Globus pallidus (tissue), 1 donor: ENCODE measurements around the gene SPDYE3.
A peak's percentile ranks its signal among the peaks of the same experiment; 100 is the strongest.
"Not testable (repeated sequence)": the region's sequence is repeated elsewhere in the genome, so short reads cannot be mapped to it uniquely, and the experiment has no call there.

Experiments
- DNase-seq: peaks from one replicate; pipeline ENCODE4 v3.0.0-alpha.2; 2015; ENCODE audit warnings: low spot score

The SPDYE3 gene

DNA sequence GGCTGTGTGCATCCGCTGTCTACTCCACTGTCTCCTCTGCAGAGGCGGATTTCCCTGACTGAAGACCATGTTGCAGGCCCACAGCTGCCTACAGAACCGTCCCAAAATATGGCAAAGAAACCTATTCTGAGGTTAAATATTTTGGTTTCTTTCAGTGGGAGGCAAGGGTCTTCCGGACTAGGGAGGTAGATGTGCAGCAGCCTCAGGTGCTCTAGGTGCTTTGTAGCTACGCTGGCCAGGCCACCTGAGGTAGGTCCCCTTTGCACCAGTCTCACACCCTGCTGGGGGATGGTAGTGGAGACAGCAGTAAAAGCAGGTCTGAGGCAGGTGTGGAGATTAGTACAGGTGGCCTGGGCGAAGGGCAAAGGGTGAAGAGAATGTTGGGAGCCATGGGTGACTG lies 42.3 kb downstream of the SPDYE3 start:
- DNase-seq, result no peak

DNA sequence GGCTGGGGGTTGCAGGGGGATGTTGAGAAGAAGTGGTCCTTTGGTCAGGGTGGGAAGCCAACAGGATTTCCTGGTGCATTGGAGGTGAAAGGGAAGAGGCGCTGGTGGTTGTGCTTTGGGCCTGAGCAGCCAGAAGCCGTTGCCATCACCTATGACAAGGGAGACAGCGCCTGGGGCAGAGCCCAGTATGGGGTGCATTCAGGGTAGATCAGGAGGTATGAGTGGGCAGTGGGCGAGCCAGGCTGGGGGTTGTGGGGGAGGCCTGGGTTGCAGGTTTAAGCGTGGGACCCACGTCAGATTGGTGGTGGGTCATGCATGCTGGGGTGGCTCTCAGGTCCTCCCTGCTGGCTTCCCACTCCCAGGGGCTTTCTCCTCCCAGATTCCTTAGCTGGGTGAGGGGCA lies 44.2 kb downstream of the SPDYE3 start:
- no peak for DNase-seq

DNA sequence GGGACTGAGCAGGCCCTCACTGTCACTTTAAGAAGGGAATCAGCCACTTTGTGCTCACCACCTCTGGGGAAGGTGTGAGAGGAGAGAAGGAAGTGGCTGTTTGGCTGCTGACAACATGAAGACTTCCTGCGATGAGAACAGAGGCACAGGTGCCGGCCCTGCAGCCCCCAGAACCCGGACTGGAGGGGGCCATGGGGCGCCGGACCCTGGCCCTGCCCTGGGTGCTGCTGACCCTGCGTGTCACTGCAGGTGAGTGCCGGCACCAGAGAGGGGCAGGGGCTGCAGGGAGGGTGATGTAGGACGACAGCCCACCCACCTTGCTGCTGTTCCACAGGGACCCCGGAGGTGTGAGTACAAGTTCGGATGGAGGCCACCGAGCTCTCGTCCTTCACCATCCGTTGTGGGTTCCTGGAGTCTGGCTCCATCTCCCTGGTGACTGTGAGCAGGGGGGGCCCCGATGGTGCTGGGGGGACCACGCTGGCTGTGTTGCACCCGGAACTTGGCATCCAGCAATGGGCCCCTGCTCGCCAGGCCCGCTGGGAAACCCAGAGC lies 44.8 kb downstream of the SPDYE3 start:
- not testable (repeated sequence) for DNase-seq

DNA sequence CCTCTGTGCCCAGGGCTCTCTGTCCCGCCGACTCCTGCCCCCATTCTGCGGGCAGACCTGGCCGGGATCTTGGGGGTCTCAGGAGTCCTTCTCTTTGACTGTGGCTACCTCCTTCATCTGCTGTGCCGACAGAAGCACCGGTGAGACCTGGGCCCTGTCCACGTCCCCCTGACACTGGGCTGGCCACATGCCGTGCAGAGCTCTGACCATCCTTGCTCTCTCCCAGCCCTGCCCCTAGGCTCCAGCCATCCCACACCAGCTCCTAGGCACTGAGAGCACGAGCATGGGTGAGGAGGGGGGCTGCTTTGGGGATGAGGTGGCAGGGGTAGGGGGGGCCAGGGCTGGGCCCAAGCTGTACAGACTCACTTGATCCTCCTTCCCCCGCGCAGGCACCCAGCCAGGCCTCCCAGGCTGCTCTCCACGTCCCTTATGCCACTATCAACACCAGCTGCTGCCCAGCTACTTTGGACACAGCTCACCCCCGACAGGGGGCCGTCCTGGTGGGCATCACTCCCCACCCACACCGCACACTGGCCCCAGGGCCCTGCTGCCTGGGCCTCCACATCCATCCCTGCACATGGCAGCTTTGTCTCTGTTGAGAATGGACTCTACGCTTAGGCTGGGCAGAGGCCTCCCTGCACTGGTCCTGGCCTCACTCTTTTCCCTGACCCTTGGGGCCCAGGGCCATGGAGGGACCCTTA lies 45.6 kb downstream of the SPDYE3 start:
- DNase-seq, result no peak

DNA sequence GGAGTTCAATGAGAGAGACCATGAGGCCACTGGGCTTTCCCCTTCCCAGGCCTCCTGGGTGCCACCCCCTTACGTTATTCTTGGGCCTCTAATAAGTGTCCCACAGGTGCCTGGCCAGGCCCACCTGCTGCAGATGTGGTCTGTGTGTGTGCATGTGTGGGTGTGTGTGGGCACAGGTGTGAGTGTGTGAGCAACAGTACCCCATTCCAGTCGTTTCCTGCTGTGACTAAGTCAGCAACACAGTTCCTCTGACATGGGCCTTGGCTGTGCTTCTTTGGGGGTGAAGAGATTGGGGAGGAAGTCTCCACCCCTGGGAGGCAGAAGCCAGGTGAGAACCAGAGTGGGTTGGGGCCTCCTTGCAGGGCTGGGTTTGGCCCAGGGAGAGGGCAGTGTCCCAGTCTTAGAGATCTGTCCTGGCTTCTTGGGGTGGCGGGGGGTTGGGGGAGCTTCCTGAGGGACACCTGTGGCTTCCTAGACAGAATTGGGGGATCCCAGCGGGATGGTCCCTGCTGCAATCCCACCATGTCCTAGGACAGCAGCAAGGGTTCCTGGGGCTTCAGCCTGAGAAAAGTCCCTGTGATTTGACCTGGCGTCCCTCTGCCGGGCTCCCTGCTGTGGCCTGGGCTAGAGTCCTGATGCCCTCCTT lies 46.3 kb downstream of the SPDYE3 start:
- no peak for DNase-seq

DNA sequence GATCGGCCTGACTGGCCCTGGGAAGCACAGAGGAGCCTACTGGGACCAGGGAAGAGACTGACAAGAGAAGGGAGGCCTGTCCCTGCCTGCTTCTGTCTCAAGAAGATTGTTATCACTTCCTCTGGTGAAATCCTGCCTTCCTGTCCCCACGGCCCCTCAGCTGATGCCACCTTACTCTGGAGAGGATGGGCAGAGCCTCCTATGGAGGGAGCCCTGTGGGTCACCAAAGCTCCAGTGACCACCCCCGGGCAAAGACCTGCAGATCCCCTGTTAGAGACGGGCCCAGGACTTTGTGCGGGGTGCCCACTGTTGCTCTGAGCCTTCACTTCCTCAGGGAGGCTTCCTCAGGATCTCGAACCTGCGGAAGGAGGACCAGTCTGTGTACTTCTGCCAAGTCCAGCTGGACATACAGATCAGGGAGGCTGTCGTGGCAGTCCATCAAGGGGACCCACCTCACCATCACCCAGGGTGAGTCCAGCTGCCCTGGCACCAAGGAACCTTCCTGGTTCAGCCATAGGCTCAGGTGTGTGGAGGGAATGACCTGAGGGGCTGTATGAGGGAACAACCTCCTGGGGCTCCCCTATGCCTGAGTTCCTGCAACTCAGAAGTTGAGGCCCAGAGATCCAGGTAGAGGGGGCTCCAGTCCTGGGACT lies 49.0 kb downstream of the SPDYE3 start:
- DNase-seq, result no peak

DNA sequence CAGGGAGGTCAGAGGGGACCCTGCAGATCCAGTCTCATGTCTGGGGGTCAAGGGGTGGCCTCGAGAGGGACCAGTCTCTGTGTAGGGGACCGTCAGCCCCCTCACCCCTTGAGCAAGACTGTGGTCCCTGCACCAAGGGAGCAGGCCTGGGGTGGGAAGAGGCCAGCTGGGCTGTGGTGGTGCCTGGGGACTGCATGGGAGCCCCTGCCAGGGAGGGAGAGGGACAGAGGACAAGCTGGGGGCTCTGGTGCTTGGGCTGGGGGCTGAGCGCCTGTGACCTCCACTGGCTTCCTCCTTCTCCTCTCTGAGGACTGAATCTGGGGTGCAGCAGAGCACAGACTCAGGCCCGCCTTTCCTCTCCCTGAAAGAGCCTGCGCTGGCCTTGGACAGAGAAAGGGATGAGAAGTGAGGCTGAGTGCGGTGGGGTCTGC lies 49.6 kb downstream of the SPDYE3 start:
- DNase-seq, result no peak

DNA sequence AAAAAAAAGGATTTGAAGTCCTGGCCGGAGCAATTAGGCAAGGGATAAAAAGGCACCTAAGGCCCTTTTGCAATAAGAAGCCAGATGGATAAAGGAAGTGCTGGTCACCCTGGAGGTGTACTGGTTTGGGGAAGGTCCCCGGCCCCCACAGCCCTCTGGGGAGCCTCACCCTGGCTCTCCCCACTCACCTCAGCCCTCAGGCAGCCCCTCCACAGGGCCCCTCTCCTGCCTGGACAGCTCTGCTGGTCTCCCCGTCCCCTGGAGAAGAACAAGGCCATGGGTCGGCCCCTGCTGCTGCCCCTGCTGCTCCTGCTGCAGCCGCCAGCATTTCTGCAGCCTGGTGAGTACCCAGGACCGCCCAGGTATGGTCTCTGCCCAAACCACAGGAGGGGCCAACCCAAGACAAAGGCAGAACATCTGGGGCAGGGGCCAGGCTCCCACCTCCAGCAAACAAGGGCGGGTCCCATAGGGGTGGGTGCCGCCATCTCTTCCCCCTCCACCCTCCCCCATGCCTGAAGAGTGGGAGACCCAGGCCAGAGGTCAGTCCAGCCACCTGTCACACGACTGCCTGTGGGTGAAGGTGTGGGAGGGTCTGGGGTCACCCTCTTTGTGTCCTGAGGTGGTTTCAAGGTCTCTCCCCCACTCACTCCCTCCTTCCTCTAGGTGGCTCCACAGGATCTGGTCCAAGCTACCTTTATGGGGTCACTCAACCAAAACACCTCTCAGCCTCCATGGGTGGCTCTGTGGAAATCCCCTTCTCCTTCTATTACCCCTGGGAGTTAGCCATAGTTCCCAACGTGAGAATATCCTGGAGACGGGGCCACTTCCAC lies 50.7 kb downstream of the SPDYE3 start, which contains the start of gene PILRB:
Gene PILRB (plus strand): TSS at position 91 of the 830 bp plus-strand sequence. CDS start 186 bp downstream, at position 277.
- DNase-seq, result no peak

DNA sequence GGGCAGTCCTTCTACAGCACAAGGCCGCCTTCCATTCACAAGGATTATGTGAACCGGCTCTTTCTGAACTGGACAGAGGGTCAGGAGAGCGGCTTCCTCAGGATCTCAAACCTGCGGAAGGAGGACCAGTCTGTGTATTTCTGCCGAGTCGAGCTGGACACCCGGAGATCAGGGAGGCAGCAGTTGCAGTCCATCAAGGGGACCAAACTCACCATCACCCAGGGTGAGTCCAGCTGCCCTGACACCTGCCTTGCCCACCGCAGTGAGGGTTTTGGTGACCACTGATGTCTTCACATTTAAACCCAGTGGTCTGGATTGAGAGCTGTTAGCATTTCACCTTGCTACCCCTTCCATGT lies 51.3 kb downstream of the SPDYE3 start:
- no peak for DNase-seq

DNA sequence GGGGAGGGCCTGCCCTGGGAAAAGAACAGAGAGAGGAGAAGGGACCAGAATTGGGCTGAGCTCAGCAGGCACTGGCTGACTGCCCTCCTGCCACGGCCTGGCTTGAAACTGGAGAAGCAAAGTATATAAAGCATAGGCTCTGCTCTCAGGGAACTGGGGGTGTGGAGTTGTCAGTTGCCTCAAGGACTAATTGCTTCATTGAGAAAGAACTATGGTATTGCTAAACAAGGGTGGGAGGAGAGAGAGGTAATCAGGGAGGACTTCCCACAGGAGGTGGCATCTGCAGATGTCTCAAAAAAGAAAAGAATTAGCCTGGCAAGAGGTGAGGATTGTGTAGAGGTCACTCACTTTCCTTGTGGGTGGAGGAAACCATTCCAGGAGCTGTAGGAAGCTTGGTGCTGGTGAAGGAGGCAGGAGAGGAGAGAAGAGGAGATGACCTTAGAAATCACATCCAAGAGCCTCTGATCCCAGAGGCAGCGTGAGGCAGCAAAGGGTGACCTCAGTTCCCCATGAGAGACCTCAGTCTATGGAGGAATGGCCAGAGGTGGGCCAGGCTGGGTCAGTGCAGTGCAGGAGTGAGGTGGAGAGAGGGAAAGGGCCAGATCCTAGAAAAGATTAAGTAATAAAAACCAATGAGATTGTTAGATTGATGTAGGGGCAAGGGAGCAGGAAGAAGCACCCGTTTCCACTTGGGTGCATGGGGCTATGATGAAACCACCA lies 52.8 kb downstream of the SPDYE3 start:
- DNase-seq, result no peak

DNA sequence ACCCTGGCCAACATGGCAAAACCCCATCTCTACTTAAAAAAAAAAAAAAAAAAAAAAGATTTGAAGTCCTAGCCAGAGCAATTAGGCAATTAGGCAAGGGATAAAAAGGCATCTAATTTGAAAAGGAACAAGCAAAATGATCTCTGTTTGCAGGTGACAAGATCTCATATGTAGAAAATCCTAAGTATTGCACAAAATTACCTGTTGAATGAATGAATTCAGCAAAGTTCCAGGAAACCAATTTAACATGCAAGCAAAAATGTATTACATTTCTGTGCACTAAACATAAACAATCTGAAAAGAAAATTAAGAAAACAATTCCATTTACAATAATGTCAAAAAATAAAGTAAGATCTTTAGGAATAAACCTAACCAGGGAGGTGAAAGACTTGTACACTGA lies 55.6 kb downstream of the SPDYE3 start:
- DNase-seq, result no peak

DNA sequence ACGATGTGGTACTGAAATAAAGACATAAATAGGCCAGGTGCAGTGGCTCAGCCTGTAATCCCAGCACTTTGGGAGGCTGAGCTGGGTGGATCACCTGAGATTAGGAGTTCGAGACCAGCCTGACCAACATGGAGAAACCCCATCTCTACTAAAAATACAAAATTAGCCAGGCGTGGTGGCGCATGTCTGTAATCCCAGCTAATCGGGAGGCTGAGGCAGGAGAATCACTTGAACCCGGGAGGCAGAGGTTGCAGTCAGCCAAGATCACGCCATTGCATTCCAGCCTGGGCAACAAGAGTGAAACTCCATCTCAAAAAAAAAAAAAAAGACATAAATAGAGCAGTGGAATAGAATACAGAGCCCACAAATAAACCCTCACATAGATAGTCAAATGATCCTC lies 56.3 kb downstream of the SPDYE3 start:
- not testable (repeated sequence) for DNase-seq

DNA sequence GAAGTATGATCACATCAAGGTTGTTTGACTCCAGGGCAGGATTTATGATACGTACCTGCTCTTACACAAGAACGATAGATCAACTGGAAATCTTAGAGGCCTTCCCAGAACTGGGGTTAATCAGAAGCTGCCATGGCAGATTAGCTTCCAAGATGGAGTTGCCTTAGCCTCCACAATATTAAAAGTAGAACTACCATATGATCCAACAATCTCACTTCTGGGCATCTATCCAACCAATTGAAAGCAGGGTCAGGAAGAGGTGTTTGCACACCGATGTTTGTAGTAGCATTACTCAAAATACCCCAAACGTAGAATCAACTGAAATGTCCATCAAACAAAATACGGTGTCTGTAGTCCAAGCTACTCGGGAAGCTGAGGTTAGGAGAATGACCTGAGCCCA lies 57.0 kb downstream of the SPDYE3 start:
- DNase-seq, result no peak

DNA sequence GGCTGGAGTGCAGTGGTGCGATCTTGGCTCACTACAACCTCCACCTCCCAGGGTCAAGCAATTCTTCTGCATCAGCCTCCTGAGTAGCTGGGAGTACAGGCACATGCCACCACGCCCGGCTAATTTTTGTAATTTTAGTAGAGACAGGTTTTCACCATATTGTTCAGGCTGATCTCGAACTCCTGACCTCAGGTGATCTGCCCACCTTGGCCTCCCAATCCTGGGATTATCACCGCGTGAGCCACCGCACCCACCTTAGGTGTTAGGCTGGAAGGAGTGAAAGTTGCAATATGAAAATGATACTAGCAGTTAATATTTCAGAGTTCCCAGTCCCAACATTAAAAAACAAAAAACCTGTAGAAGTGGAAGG lies 58.5 kb downstream of the SPDYE3 start:
- DNase-seq, result not testable (repeated sequence)

DNA sequence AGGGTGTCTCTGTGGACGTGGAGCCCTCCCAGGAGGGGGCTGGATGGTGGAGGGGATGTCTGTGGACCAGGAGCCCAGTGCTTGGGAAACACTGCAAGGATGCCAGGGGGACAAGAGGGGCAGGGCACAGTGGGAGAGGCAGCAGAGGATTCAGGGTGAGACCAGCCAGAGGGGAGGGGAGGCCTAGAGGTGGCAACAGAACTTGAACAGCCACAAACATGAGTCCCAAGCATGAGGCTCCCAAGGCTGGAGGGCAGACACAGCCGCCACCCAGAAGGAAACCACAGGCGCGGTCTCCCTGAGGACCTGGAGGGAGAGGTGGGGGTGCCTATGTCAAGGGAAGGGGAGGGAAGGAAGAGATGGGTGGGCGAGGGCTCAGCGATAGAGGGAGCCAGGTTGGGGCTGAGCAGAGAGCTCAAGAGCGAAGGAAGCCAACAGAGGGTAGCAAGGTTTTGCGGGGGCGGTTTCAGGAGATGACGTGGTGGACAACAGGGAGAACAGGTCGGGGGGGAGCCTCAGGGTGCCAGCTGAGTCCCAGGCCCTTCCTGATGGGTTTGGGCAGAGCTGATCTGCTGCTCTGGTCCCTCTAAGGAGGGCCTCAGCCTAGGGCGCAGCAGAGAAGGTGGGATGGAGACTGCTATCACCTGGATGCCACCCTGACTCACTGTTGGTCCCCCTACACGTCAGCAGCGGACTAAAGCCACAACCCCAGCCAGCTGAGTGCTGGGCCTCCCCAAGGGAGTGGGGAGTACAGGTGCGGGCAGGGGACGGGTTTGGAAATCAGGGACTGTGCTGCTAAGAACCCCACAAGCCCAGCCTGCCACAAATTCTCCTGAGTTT lies 59.1 kb downstream of the SPDYE3 start:
- DNase-seq, result no peak

DNA sequence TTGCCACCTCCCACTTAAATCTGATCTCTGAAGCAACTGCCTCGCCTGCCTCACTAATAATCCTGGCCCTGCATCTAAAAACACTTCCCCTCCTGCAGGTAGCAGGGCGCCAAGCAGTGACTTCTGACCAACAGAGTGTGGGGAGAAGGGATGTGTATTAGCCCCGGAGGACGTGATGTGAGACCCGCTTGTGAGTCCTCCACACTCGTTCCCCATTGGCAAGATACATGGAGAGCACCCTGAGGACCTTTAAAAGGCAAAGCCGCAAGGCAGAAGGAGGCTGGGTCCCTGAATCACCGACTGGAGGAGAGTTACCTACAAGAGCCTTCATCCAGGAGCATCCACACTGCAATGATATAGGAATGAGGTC lies 59.7 kb downstream of the SPDYE3 start:
- DNase-seq, result no peak

DNA sequence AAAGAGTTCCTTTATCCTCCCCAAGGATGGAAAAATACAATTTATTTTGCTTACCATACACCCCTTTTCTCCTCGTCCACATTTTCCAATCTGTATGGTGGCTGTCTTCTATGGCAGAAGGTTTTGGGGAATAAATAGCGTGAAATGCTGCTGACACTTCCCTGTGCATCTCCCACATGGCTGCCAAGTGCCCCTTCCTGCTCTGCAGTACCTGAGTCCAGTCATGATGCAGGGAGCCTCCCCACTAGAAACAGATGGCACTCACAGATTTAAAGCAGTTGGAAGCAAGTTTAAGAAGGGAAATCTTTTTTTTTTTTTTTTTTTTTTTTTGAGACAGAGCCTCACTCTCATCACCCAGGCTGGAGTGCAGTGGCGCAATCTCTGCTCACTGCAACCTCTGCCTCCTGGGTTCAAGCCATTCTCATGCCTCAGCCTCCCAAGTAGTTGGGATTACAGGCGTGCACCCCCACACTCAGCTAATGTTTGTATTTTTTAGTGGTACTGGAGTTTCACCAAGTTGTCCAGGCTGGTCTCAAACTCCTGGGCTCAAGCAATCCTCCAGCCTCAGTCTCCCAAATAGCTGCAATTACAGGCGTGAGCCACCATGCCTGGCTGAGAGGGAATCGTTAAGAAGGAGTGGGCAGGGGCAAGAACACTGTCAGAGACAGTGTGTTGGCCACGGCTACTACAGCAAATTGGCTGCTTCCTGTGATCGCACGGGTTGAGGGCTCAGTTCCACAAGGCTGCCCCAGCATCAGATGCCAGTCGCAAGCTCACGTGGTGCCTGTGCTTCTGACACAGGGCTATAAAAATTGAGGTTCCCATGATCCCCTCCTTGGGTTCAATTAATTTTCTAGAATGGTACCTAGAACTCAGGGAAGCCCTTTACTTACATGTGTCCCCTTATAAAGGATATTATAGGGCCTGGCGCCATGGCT lies 60.4 kb downstream of the SPDYE3 start:
- DNase-seq, result no peak

DNA sequence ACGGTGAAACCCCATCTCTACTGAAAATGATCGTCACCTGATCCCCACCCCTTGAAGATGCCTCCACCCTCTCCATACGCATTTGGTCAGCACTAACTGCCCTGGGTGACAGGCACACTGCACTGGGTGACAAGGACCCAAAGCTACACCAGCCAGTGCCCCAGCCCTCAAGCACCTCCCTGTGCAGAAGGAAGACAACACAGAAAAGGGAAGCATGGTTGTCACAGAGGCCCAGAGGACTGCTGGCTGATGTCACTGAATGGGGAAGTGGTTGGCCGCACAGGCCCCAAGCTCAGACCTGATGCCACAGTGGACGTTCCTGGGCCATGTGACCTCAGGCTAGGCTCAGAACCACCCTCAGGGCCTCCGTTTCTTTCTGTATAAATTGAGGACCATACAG lies 61.6 kb downstream of the SPDYE3 start:
- DNase-seq, result peak; percentile 67

DNA sequence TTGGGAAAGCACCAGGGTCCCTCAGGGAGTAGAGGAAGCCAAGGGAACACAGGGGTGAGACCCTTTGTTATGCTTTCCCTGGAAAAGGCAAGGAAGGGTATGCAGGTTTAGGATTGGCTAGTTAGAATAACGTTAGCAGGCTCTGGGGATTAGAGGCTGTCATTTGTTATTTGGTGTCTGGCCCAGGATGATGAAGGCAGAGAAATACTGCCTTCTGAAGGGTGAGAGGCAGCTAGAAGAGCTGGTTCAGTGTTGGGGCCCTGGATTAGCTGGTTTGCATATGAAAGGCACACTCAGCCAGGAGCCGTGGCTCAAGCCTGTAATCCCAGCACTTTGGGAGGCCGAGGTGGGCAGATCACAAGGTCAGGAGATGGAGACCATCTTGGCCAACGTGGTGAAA lies 62.8 kb downstream of the SPDYE3 start:
- DNase-seq, result no peak

DNA sequence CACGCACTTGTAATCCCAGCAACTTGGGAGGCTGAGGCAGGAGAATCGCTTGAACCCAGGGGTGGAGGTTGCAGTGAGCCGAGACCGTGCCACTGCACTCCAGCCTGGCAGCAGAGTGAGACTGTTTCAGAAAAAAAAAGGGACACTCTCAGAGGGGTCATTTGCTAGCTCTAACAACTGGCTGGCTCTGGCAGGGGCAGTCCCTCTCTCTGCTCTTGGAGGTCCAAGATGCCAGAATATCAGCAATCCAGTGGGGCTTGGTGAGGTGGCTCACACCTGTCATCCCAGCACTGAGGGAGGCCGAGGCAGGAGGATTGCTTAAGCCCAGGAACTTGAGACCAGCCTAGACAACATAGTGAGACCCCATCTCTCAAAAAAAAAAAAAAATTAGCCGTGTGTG lies 63.2 kb downstream of the SPDYE3 start:
- DNase-seq, result no peak
